Activated gamma-delta T cell treated with anti-CD3 and anti-CD28 coated beads, Interleukin-2, amount 50 U/mL, for 16 hours (primary cell): ENCODE measurements around the gene AHI1.

ENCODE experiments used
- DNase-seq: peaks from one replicate; pipeline ENCODE4 v3.0.0-alpha.2; 2020; ENCODE audit warnings: low read depth

The AHI1 gene

GRCh38 chr6:135451617-135452190 is 45.8 kb downstream of the AHI1 start:
- no peak for DNase-seq

- DNase-seq = no peak
These were observed 48.3 kb downstream of the AHI1 start for GRCh38 chr6:135449246-135449645.

GRCh38 chr6:135440087-135440792 is 57.3 kb downstream of the AHI1 start:
- no peak for DNase-seq

- DNase-seq = no peak
These were observed 58.0 kb downstream of the AHI1 start for GRCh38 chr6:135439549-135439948.

GRCh38 chr6:135438907-135439535 is 58.5 kb downstream of the AHI1 start:
- no peak for DNase-seq

GRCh38 chr6:135434991-135435390 is 62.5 kb downstream of the AHI1 start:
- DNase-seq = no peak

- no peak for DNase-seq
These were observed 63.4 kb downstream of the AHI1 start for GRCh38 chr6:135434095-135434494.

GRCh38 chr6:135428078-135428477 is 69.5 kb downstream of the AHI1 start:
- no peak for DNase-seq

DNA sequence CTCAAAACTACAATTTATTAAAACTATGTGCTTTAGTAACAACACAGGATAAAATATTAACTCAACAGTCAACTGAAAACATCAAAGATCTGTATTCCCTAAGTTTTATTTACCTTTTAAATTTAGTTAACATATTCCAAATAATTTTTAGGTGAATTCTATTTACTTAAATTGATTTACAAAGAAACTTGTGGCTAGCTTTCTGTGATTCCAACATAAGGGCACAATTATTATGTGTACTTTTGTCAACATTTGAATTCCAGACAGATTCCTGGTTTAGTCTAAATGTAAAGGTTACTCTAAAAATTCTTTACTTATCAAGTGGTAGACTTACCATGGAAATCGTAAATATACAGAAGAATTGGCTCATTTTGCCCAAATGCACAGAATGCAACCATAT is 70.7 kb downstream of the AHI1 start:
- DNase-seq = no peak

GRCh38 chr6:135424385-135424784 is 73.2 kb downstream of the AHI1 start:
- DNase-seq = no peak

DNA sequence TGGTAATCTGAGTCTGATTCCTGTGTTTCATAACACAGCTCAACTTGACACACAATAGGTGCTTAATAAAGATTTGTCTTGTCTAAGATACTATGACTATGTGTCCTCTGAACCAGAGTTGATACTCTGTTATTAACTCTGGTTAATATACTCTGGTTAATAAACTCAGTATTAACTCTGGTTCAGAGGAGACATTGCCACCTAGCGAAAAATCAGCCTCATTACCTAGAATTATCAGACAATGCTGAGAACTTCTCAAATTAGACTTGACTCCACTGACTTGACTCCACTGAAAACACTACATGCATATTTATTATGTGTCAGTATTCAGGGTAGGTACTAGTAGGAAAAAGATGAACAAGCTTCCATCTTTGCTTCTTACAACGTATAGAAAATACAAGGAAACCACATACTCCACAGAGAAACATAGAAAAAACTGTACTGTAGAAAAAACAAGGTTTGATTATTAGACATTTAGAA is 73.9 kb downstream of the AHI1 start:
- no peak for DNase-seq

GRCh38 chr6:135419162-135419561 is 78.4 kb downstream of the AHI1 start:
- DNase-seq = no peak

GRCh38 chr6:135418040-135418760 is 79.3 kb downstream of the AHI1 start:
- no peak for DNase-seq

DNA sequence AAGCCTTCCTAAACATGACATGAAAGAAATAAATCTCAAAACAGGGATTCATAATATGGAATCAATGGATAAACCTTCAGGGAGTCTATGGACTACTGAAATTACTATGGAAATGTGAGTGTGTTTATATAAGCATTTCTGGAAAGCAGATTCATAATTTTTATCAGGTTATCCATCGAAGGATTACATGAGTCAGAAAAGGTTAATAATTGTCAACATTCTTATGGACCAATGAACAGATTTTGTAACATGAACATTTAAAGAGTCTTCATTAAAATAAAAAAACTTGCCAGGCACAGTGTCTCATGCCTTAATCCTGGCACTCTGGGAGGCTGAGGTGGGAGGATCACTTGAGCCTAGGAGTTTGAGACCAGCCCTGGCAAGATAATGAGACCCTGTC is 84.8 kb downstream of the AHI1 start:
- DNase-seq = no peak

GRCh38 chr6:135411849-135412248 is 85.7 kb downstream of the AHI1 start:
- DNase-seq = no peak

DNA sequence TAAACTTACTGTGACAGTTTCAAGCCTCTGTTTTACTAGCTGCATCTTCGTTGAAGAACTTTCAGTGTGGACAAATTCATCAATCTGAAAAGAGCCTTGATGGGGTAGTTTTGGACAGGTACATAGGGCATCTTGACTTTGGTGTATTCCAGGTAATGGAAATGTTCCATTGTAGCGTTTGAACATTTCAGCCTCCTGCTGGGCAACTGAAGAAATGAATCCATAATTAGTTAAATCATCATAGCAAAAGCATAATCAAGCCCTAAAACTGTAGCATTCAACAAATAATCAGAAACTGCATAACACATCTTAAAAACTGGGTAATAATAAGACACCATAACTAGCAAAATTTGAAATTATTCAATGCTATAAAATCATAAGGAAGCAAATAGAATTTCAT is 86.2 kb downstream of the AHI1 start:
- no peak for DNase-seq

DNA sequence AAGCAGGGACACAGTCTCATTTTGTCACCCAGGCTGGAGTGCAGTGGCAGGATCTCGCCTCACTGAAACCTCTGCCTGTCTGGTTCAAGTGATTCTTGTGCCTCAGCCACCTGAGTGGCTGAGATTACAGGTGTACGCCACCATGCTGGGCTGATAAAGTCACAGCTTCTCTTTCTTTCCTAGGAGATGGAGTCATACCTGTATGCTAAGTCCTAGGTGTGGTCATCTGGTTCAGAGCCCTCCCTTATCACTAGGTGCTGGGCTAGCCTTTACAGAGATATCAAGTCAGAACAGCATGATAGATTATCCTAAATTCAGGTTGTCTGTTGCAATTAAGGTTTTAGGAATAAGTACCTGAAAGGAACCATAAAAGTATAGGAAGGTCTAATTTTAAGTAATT is 86.7 kb downstream of the AHI1 start:
- no peak for DNase-seq

- no peak for DNase-seq
These were observed 94.0 kb downstream of the AHI1 start for GRCh38 chr6:135403584-135403983.

DNA sequence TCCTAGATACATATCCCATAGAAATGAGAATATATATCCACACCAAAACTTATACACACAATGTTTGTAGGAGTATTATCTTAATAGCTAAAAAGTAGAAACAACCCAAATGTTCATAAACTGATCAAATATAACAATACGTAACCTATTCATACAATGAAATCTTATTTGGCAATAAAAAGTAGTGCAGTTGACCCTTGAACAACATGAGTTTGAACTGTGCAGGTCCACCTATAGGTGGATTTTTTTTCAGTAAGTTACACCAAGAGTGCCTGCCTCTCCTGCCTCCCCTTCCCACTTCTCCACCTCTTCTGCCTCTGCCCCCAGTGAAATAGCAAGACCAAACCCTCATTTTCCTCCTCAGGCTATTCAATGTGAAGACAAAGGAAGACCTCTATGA is 95.2 kb downstream of the AHI1 start:
- no peak for DNase-seq

DNA sequence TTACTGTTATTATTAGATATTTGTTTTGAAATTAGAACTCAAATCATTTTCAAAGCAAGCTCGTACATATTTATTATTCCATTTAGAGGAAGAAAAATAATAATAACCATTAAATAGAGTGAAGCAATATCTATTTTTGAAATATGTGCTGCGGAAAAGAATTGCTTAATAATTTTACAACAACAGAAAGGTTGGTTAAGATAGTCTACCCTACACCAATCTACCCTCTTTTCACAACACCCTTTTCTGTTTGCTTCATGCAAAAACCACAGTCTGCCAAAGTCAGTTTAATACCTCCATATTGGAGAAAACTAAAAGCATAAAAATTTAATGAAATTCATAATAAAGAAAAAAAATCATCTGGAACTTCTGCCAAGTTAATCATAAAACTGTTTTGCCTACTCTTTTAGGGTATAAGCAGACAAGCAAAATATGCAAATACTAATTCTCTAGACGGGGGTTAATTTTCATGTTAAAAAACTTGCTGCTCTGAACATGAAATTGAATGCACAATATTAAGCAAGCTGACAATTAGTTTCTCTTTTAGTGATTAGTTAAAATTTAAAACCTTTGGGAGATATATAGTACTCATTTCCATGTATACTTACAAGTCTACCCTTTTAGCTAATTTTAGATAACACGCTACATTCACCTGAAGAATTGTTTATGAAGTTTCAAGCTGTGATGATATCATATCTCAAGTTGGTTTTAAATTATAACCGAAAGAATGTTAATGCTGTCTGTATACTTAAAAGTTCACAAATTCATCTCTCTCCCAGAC is 100.2 kb downstream of the AHI1 start:
- no peak for DNase-seq

- DNase-seq = no peak
These were observed 102.4 kb downstream of the AHI1 start for GRCh38 chr6:135395136-135395535.

DNA sequence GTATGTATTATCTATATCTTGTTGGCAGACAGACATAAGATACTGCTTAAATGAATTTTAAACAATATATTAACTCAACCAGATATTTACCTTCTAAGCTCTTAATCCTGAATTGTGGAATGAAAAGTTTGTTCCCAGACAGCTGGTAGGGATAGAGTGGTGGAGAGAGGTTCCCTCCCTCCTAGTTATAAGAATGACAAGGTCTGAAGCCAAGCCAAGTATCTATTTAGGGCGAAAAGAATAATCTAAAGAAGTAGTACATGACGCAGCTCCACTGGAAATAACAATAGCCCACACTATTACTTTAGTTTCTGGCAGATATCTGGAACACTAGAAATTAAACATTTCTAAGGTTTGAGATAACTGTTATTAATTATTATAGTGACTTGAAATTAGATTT is 104.3 kb downstream of the AHI1 start:
- DNase-seq = no peak
